Measurements from ENCODE around the gene ADARB2.

- no peak for TF ChIP-seq NFIC (IDR thresholded peaks at IDR 0.05)
- no peak for TF ChIP-seq RAD21 (IDR thresholded peaks at IDR 0.05; ENCODE audit: low read depth)
- no peak for TF ChIP-seq REST (IDR thresholded peaks at IDR 0.05; ENCODE audit: low read depth)
- TF ChIP-seq CREB1 (IDR thresholded peaks at IDR 0.05; ENCODE audit: low read depth): no peak
- no peak for TF ChIP-seq TCF12 (IDR thresholded peaks at IDR 0.05; ENCODE audit: low read depth)
- TF ChIP-seq EP300 (IDR thresholded peaks at IDR 0.05; ENCODE audit: borderline replicate concordance): no peak
- no peak for TF ChIP-seq FOXM1 (IDR thresholded peaks at IDR 0.05; ENCODE audit: borderline replicate concordance, low read depth)
- no peak for TF ChIP-seq MAX (IDR thresholded peaks at IDR 0.05)
- no peak for TF ChIP-seq TAF1 (IDR thresholded peaks at IDR 0.05; ENCODE audit: low read depth)
- TF ChIP-seq CEBPB (IDR thresholded peaks at IDR 0.05): no peak
- no peak for TF ChIP-seq EGR1 (IDR thresholded peaks at IDR 0.05)
- no peak for TF ChIP-seq ZBTB7A (IDR thresholded peaks at IDR 0.05; ENCODE audit: low read depth)
- no peak for TF ChIP-seq USF1 (IDR thresholded peaks at IDR 0.05)
Measured at GRCh38 chr10:1274111-1274661, 463.1 kb downstream of the ADARB2 start.

All from Ishikawa (cell line).